Inflammatory macrophage treated with lipopolysaccharide for 1 hour (primary cell): ENCODE measurements around the gene OFD1.

Experiments used
- DNase-seq, 2 donors: peaks; one replicate each; pipeline ENCODE4 v3.0.0-alpha.2; 2020 to 2022

The OFD1 gene

GRCh38 chrX:13734278-13735172 lies at the start of gene OFD1, which contains the start of gene TRAPPC2:
Gene OFD1 (plus strand): TSS chrX:13734748. CDS start chrX:13735072, 324 bp downstream.
Gene TRAPPC2 (minus strand): TSS chrX:13734620. CDS start chrX:13719963, 14,657 bp downstream.
- peak; percentile 90 for DNase-seq

- DNase-seq, result no peak
These were observed 49.3 kb upstream of the OFD1 start for GRCh38 chrX:13685126-13685763.

- DNase-seq, result peak in 1 of 2 donors; percentile 31
These were observed 47.3 kb upstream of the OFD1 start for GRCh38 chrX:13687203-13687602.

- DNase-seq, result no peak
These were observed 46.1 kb upstream of the OFD1 start for GRCh38 chrX:13688384-13688957.

GRCh38 chrX:13688958-13689740 lies 45.4 kb upstream of the OFD1 start, which contains the start of gene RAB9A:
Gene RAB9A (plus strand): TSS chrX:13689128. CDS start chrX:13708747, 19,619 bp downstream.
- DNase-seq, result peak; percentile 75 to 78

GRCh38 chrX:13689741-13690211 lies 44.8 kb upstream of the OFD1 start:
- peak in 1 of 2 donors; percentile 29 for DNase-seq

- no peak for DNase-seq
These were observed 43.7 kb upstream of the OFD1 start for GRCh38 chrX:13690836-13691235.

- DNase-seq, result no peak
These were observed 42.6 kb upstream of the OFD1 start for GRCh38 chrX:13691841-13692371.

- no peak for DNase-seq
These were observed 41.7 kb upstream of the OFD1 start for GRCh38 chrX:13692771-13693231.

GRCh38 chrX:13693341-13693961 lies 41.1 kb upstream of the OFD1 start:
- DNase-seq, result no peak

GRCh38 chrX:13694359-13694758 lies 40.2 kb upstream of the OFD1 start:
- DNase-seq, result no peak

GRCh38 chrX:13694983-13695382 lies 39.6 kb upstream of the OFD1 start:
- DNase-seq, result no peak

GRCh38 chrX:13695601-13696115 lies 38.9 kb upstream of the OFD1 start:
- DNase-seq, result no peak

GRCh38 chrX:13697455-13697854 lies 37.1 kb upstream of the OFD1 start:
- peak; percentile 61 to 76 for DNase-seq

GRCh38 chrX:13697976-13698375 lies 36.6 kb upstream of the OFD1 start:
- DNase-seq, result no peak

GRCh38 chrX:13698432-13698831 lies 36.1 kb upstream of the OFD1 start:
- no peak for DNase-seq

- peak in 1 of 2 donors; percentile 21 for DNase-seq
These were observed 35.2 kb upstream of the OFD1 start for GRCh38 chrX:13699183-13699826.

- no peak for DNase-seq
These were observed 34.2 kb upstream of the OFD1 start for GRCh38 chrX:13700380-13700779.

GRCh38 chrX:13702111-13702789 lies 32.3 kb upstream of the OFD1 start:
- DNase-seq, result no peak

GRCh38 chrX:13703135-13703534 lies 31.4 kb upstream of the OFD1 start:
- no peak for DNase-seq
